ENCODE measurements around the gene ZFP36.
A peak's percentile ranks its signal among the peaks of the same experiment; 100 is the strongest.

The ZFP36 gene

GRCh38 chr19:39405261-39405957 is 1.2 kb upstream of the ZFP36 start:
- peak overlapping the region; percentile 93 for H3K27ac ChIP-seq (ENCODE audit: low read length)

DNA sequence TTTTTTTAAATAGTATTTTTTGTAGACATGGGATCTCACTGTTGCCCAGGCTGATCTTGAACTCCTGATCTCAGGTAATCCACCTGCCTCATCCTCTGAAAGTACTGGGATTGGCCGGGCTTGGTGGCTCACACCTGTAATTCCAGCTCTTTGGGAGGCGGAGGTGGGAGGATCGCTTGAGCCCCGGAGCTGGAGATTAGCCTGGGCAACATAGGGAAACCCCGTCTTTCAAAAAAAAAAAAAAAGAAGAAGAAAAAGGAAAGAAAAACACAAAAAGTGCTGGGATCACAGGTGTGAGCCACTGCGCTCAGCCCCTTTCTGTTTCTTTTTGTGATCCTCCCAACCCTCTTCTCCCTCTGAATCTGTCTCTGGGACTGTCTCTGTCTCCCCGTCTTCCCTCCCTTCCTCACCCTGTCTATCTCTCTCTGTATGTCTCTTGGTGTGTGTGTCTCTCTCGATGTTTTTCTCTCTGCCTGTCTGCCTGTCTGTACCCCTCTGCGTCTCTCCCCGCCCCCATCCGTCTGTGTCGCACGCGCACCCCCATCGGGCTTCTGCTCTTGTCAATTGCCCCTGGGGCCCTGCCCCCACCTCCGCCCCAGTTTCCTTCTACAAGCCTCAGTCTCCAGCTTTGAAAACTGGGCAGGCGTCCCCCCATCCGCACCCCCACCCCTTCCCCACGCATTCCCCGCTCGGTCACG is 540 bp upstream of the ZFP36 start:
- Histone ChIP-seq H3K4me2 (ENCODE audit: low read length) (peak overlapping the region; percentile 96), H4K20me1 (ENCODE audit: insufficient read depth, low read length) (peaks cover 18% of the 10 kb centered on the region), H3K36me3 (replicated peaks; ENCODE audit: low read depth, low read length) (peaks cover 22% of the 10 kb centered on the region), H3K9ac (ENCODE audit: low read length) (peak overlapping the region; percentile 97), H3K79me2 (ENCODE audit: low read length) (peaks cover 37% of the 10 kb centered on the region), H3K4me3 (ENCODE audit: low read length) (peak overlapping the region; percentile 88), H3K27ac (ENCODE audit: low read length) (peak overlapping the region; percentile 93), H3K4me1 (ENCODE audit: low read length) (peaks cover 61% of the 10 kb centered on the region), H2AFZ (ENCODE audit: low read depth, low read length) (no peak overlapping the region), H3K9me3 (ENCODE audit: insufficient read depth, low read length) (no peaks in the 10 kb centered on the region), H3K27me3 (ENCODE audit: low read depth, low read length) (no peaks in the 10 kb centered on the region)
- TF ChIP-seq CTCF (IDR thresholded peaks at IDR 0.05; ENCODE audit: low read depth, low read length) (no peak), EZH2phosphoT487 (IDR thresholded peaks at IDR 0.05; ENCODE audit: low read depth) (no peak)

More at GRCh38 chr19:39405261-39405957, 1.2 kb upstream of the ZFP36 start:
- peaks cover 22% of the 10 kb centered on the region for H3K36me3 ChIP-seq (replicated peaks; ENCODE audit: low read depth, low read length)
- TF ChIP-seq EZH2phosphoT487 (IDR thresholded peaks at IDR 0.05; ENCODE audit: low read depth) = no peak
- TF ChIP-seq CTCF (IDR thresholded peaks at IDR 0.05; ENCODE audit: low read depth, low read length) = no peak
- no peaks in the 10 kb centered on the region for H3K27me3 ChIP-seq (ENCODE audit: low read depth, low read length)
- peaks cover 18% of the 10 kb centered on the region for H4K20me1 ChIP-seq (ENCODE audit: insufficient read depth, low read length)
- peak overlapping the region; percentile 88 for H3K4me3 ChIP-seq (ENCODE audit: low read length)
- peak overlapping the region; percentile 96 for H3K4me2 ChIP-seq (ENCODE audit: low read length)
- peaks cover 59% of the 10 kb centered on the region for H3K4me1 ChIP-seq (ENCODE audit: low read length)
- peak overlapping the region; percentile 97 for H3K9ac ChIP-seq (ENCODE audit: low read length)
- H2AFZ ChIP-seq (ENCODE audit: low read depth, low read length) = no peak overlapping the region
- H3K9me3 ChIP-seq (ENCODE audit: insufficient read depth, low read length) = no peaks in the 10 kb centered on the region
- H3K79me2 ChIP-seq (ENCODE audit: low read length) = peaks cover 31% of the 10 kb centered on the region

DNA sequence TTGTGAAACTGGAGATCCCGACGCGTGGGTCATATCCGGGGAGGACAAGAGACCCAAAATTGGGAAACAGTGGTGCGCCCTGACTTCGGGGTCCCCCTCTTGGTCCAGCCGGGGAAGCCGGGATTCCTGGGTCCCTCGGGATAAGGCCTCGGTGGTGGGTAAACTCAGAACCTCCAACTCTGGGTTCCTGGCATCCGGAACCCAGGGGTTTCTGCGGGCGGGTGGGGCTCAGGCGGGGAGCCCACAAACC is 688 bp downstream of the ZFP36 start:
- no peak for TF ChIP-seq CTCF (IDR thresholded peaks at IDR 0.05; ENCODE audit: low read depth, low read length)
- Histone ChIP-seq H3K36me3 (replicated peaks; ENCODE audit: low read depth, low read length) (peaks cover 22% of the 10 kb centered on the region), H3K27ac (ENCODE audit: low read length) (peak overlapping the region; percentile 93), H3K4me3 (ENCODE audit: low read length) (peak overlapping the region; percentile 88), H3K27me3 (ENCODE audit: low read depth, low read length) (no peaks in the 10 kb centered on the region), H3K79me2 (ENCODE audit: low read length) (peaks cover 37% of the 10 kb centered on the region), H2AFZ (ENCODE audit: low read depth, low read length) (no peak overlapping the region), H3K4me1 (ENCODE audit: low read length) (peaks cover 54% of the 10 kb centered on the region), H3K9ac (ENCODE audit: low read length) (peak overlapping the region; percentile 97), H4K20me1 (ENCODE audit: insufficient read depth, low read length) (peaks cover 18% of the 10 kb centered on the region), H3K4me2 (ENCODE audit: low read length) (peak overlapping the region; percentile 96), H3K9me3 (ENCODE audit: insufficient read depth, low read length) (no peaks in the 10 kb centered on the region)

DNA sequence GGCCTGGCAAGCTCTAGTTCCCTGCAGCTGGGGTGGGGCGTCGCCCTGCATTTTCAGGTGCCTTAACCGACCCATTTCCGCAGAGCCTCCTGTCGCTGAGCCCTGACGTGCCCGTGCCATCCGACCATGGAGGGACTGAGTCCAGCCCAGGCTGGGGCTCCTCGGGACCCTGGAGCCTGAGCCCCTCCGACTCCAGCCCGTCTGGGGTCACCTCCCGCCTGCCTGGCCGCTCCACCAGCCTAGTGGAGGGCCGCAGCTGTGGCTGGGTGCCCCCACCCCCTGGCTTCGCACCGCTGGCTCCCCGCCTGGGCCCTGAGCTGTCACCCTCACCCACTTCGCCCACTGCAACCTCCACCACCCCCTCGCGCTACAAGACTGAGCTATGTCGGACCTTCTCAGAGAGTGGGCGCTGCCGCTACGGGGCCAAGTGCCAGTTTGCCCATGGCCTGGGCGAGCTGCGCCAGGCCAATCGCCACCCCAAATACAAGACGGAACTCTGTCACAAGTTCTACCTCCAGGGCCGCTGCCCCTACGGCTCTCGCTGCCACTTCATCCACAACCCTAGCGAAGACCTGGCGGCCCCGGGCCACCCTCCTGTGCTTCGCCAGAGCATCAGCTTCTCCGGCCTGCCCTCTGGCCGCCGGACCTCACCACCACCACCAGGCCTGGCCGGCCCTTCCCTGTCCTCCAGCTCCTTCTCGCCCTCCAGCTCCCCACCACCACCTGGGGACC is 1.2 kb downstream of the ZFP36 start:
- H3K4me1 ChIP-seq (ENCODE audit: low read length) = peaks cover 50% of the 10 kb centered on the region
- no peaks in the 10 kb centered on the region for H3K9me3 ChIP-seq (ENCODE audit: insufficient read depth, low read length)
- H3K9ac ChIP-seq (ENCODE audit: low read length) = peak overlapping the region; percentile 97
- no peaks in the 10 kb centered on the region for H3K27me3 ChIP-seq (ENCODE audit: low read depth, low read length)
- TF ChIP-seq CTCF (IDR thresholded peaks at IDR 0.05; ENCODE audit: low read depth, low read length) (no peak), EZH2phosphoT487 (IDR thresholded peaks at IDR 0.05; ENCODE audit: low read depth) (no peak)
- peak overlapping the region; percentile 88 for H3K4me3 ChIP-seq (ENCODE audit: low read length)
- peaks cover 18% of the 10 kb centered on the region for H4K20me1 ChIP-seq (ENCODE audit: insufficient read depth, low read length)
- peak overlapping the region; percentile 96 for H3K4me2 ChIP-seq (ENCODE audit: low read length)
- H3K27ac ChIP-seq (ENCODE audit: low read length) = peak overlapping the region; percentile 93
- H3K79me2 ChIP-seq (ENCODE audit: low read length) = peaks cover 39% of the 10 kb centered on the region
- peaks cover 22% of the 10 kb centered on the region for H3K36me3 ChIP-seq (replicated peaks; ENCODE audit: low read depth, low read length)
- no peak overlapping the region for H2AFZ ChIP-seq (ENCODE audit: low read depth, low read length)
